Hepatocyte (in vitro differentiated cells): ENCODE data around the gene ADCY9. TPM values are rescaled to one million over a fixed set of nuclear protein-coding genes. Genes with fewer than 3 reads are reported as not detected.

Source experiments
- DNase-seq: peaks from one replicate; pipeline ENCODE4 v3.0.0-alpha.2; 2016; ENCODE audit warnings: low spot score
- H2AFZ ChIP-seq: fragments of 200-600 bp; sonication (generic); 2 replicates; pipeline ENCODE4 v1.6.0; 2016; ENCODE audit warnings: antibody characterized with exemption, mild to moderate bottlenecking
- H3K27ac ChIP-seq: fragments of 200-600 bp; sonication (generic); 2 replicates; pipeline ENCODE4 v1.5.1; 2016; ENCODE audit warnings: mild to moderate bottlenecking
- H3K27me3 ChIP-seq: fragments of 200-600 bp; sonication (generic); 2 replicates; pipeline ENCODE4 v1.6.1; 2016
- H3K36me3 ChIP-seq: fragments of 200-600 bp; sonication (generic); replicated peaks from 2 replicates; pipeline ENCODE4 v1.5.1; 2016; ENCODE audit warnings: low read depth; ENCODE audit not compliant: insufficient read depth
- H3K4me1 ChIP-seq: fragments of 200-600 bp; sonication (generic); 2 replicates; pipeline ENCODE4 v1.5.1; 2016; ENCODE audit warnings: mild to moderate bottlenecking, moderate library complexity; ENCODE audit not compliant: insufficient read depth
- H3K4me2 ChIP-seq: fragments of 200-600 bp; sonication (generic); 2 replicates; pipeline ENCODE4 v1.6.0; 2016
- H3K4me3 ChIP-seq: fragments of 200-600 bp; sonication (generic); 2 replicates; pipeline ENCODE4 v1.5.1; 2016; ENCODE audit warnings: mild to moderate bottlenecking
- H3K79me2 ChIP-seq: fragments of 200-600 bp; sonication (generic); 2 replicates; pipeline ENCODE4 v1.6.0; 2017; ENCODE audit warnings: mild to moderate bottlenecking
- H3K9me2 ChIP-seq: fragments of 200-600 bp; sonication (generic); replicated peaks from 2 replicates; pipeline ENCODE4 v1.6.0; 2017; ENCODE audit warnings: mild to moderate bottlenecking; ENCODE audit not compliant: insufficient read depth
- H3K9me3 ChIP-seq: fragments of 200-600 bp; sonication (generic); 2 replicates; pipeline ENCODE4 v1.5.1; 2016; ENCODE audit warnings: low read depth, mild to moderate bottlenecking
- H4K20me1 ChIP-seq: fragments of 200-600 bp; sonication (generic); 2 replicates; pipeline ENCODE4 v1.6.0; 2016; ENCODE audit warnings: mild to moderate bottlenecking; ENCODE audit not compliant: insufficient read depth, poor library complexity, severe bottlenecking
- CTCF ChIP-seq: fragments of 200-600 bp; sonication (generic); IDR thresholded peaks from 2 replicates; pipeline ENCODE4 v1.5.1; 2016; ENCODE audit warnings: antibody characterized with exemption, mild to moderate bottlenecking; ENCODE audit not compliant: poor library complexity
- EZH2 ChIP-seq: fragments of 200-600 bp; sonication (generic); IDR thresholded peaks from 2 replicates; pipeline ENCODE4 v1.6.1; 2016; ENCODE audit warnings: antibody characterized with exemption, mild to moderate bottlenecking, borderline replicate concordance
- EZH2phosphoT487 ChIP-seq: fragments of 200-600 bp; sonication (generic); IDR thresholded peaks from one replicate; pipeline ENCODE4 v1.6.1; 2018; ENCODE audit warnings: antibody characterized with exemption, mild to moderate bottlenecking, low read depth, moderate library complexity; ENCODE audit not compliant: unreplicated experiment, severe bottlenecking
- WGBS: methylation state at CpG from one replicate; pipeline ENCODE4 v1.1.6; 2016; ENCODE audit warnings: low lambda C conversion rate; ENCODE audit errors: missing lambda C conversion rate; 5-methylcytosine and 5-hydroxymethylcytosine counted together
- polyA plus RNA-seq: library from polyadenylated mRNA; unstranded; fragments of >200 nt; fragmentation: Nextera tagmentation; extraction: Ambion mirVana; gene quantifications from 2 replicates; pipeline ENCODE4 v1.2.1, GENCODE V29; 2016
- total RNA-seq: library from RNA; depleted of rRNA; stranded (reverse); fragments of >200 nt; gene quantifications from 2 replicates; pipeline ENCODE4 v1.2.3, GENCODE V29; 2014

The ADCY9 gene
- total and polyA plus RNA-seq, 2 experiments from 2014 or later = 12.0 to 15.9 TPM

GRCh38 chr16:3995001-3995400 lies 121.2 kb downstream of the ADCY9 start:
- H3K27ac ChIP-seq = no peak overlapping the region
- no peak overlapping the region for H2AFZ ChIP-seq
- H3K9me2 ChIP-seq = no peaks in the 10 kb centered on the region
- 50% methylated on average over 2 of the region's 2 CpGs for WGBS
- H3K9me3 ChIP-seq = no peaks in the 10 kb centered on the region
- no peaks in the 10 kb centered on the region for H3K36me3 ChIP-seq
- H3K4me2 ChIP-seq = no peak overlapping the region
- H4K20me1 ChIP-seq = no peaks in the 10 kb centered on the region
- no peaks in the 10 kb centered on the region for H3K79me2 ChIP-seq
- peaks cover 8% of the 10 kb centered on the region for H3K4me1 ChIP-seq
- TF ChIP-seq EZH2phosphoT487 (no peak), EZH2 (no peak), CTCF (no peak)
- no peak overlapping the region for H3K4me3 ChIP-seq
- DNase-seq = no peak
- no peaks in the 10 kb centered on the region for H3K27me3 ChIP-seq

GRCh38 chr16:3993052-3993785 lies 123.0 kb downstream of the ADCY9 start:
- no peak overlapping the region for H3K27ac ChIP-seq
- DNase-seq = no peak
- no peak for TF ChIP-seq EZH2phosphoT487
- TF ChIP-seq EZH2 = no peak
- no peak for TF ChIP-seq CTCF
- H3K9me2 ChIP-seq = no peaks in the 10 kb centered on the region
- H2AFZ ChIP-seq = no peak overlapping the region
- H3K79me2 ChIP-seq = no peaks in the 10 kb centered on the region
- H3K9me3 ChIP-seq = no peaks in the 10 kb centered on the region
- no peaks in the 10 kb centered on the region for H3K27me3 ChIP-seq
- 92% methylated on average over 36 of the region's 36 CpGs for WGBS
- no peaks in the 10 kb centered on the region for H4K20me1 ChIP-seq
- no peak overlapping the region for H3K4me3 ChIP-seq
- H3K36me3 ChIP-seq = no peaks in the 10 kb centered on the region
- H3K4me2 ChIP-seq = no peak overlapping the region
- H3K4me1 ChIP-seq = no peaks in the 10 kb centered on the region

- H3K27me3 ChIP-seq = no peaks in the 10 kb centered on the region
- H3K9me2 ChIP-seq = no peaks in the 10 kb centered on the region
- no peaks in the 10 kb centered on the region for H3K79me2 ChIP-seq
- H3K36me3 ChIP-seq = no peaks in the 10 kb centered on the region
- no peak overlapping the region for H3K27ac ChIP-seq
- H3K9me3 ChIP-seq = no peaks in the 10 kb centered on the region
- no peak overlapping the region for H2AFZ ChIP-seq
- H3K4me2 ChIP-seq = no peak overlapping the region
- H3K4me3 ChIP-seq = no peak overlapping the region
- no peaks in the 10 kb centered on the region for H3K4me1 ChIP-seq
- TF ChIP-seq EZH2phosphoT487 = no peak
- TF ChIP-seq CTCF = peak; percentile 17
- H4K20me1 ChIP-seq = no peaks in the 10 kb centered on the region
- DNase-seq = no peak
- WGBS = 84% methylated on average over 35 of the region's 35 CpGs
These were observed 123.8 kb downstream of the ADCY9 start for GRCh38 chr16:3992297-3993051.
